ENCODE data around the gene RAB8B.

The RAB8B gene

DNA sequence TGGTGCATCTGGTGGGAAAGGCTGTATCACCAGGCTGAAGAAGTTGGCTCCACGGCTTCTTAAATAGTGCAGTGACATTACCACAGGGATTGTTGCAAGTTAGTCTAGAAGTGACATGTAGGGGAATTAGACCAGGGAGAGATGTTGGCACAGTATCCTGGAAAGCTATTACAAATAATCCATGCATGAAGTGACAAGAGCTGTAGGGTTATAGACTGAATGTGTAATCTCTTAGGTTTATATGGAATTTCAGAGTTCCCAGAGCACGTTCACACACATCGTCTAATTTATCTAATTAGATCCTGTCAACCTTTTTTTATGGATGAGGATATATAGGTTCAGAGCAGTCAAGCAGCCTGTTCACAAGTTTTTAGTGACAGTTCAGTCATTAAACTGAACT, 50.7 kb downstream of the RAB8B start:
- TF ChIP-seq, protein P1, sequence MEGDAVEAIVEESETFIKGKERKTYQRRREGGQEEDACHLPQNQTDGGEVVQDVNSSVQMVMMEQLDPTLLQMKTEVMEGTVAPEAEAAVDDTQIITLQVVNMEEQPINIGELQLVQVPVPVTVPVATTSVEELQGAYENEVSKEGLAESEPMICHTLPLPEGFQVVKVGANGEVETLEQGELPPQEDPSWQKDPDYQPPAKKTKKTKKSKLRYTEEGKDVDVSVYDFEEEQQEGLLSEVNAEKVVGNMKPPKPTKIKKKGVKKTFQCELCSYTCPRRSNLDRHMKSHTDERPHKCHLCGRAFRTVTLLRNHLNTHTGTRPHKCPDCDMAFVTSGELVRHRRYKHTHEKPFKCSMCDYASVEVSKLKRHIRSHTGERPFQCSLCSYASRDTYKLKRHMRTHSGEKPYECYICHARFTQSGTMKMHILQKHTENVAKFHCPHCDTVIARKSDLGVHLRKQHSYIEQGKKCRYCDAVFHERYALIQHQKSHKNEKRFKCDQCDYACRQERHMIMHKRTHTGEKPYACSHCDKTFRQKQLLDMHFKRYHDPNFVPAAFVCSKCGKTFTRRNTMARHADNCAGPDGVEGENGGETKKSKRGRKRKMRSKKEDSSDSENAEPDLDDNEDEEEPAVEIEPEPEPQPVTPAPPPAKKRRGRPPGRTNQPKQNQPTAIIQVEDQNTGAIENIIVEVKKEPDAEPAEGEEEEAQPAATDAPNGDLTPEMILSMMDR (IDR thresholded peaks at IDR 0.05): no peak
- peaks cover 3% of the 10 kb centered on the region for H3K79me2 ChIP-seq
- no peak overlapping the region for H3K27ac ChIP-seq
- H3K27me3 ChIP-seq (ENCODE audit: control insufficient read depth, insufficient read depth, low read length): no peaks in the 10 kb centered on the region
- H3K9me3 ChIP-seq (ENCODE audit: control insufficient read depth, low read length): no peaks in the 10 kb centered on the region
- H3K9ac ChIP-seq: no peak overlapping the region
- H3K4me2 ChIP-seq (ENCODE audit: low read length): no peak overlapping the region
- H3K4me1 ChIP-seq: no peaks in the 10 kb centered on the region
- no peaks in the 10 kb centered on the region for H3K36me3 ChIP-seq (ENCODE audit: control insufficient read depth, insufficient read depth, low read length)
- H3K4me3 ChIP-seq (ENCODE audit: low read depth, low read length): no peak overlapping the region
- no peak overlapping the region for H2AFZ ChIP-seq

DNA sequence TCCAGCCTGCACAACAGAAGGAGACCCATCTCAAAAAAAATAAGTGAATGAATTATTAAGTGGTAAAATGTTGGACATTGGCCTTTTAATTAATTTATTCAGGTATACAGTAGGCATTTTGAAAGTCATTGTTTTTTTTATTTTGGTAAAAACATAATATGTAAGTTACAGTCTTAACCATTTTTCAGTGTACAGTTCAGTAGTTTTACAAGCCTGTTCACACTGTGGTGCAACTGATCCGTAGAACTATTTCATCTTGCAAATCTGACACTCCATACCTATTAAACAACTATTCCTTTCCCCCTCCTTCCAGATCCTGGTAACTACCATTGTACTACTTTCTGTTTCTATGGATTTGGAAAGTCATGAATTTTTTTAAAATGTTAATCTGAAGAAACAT, 51.9 kb downstream of the RAB8B start:
- Histone ChIP-seq H3K4me3 (ENCODE audit: low read depth, low read length) (no peak overlapping the region), H3K9ac (no peak overlapping the region), H3K27ac (no peak overlapping the region), H3K36me3 (ENCODE audit: control insufficient read depth, insufficient read depth, low read length) (no peaks in the 10 kb centered on the region), H3K4me2 (ENCODE audit: low read length) (no peak overlapping the region), H3K9me3 (ENCODE audit: control insufficient read depth, low read length) (no peaks in the 10 kb centered on the region), H2AFZ (no peak overlapping the region), H3K4me1 (no peaks in the 10 kb centered on the region), H3K79me2 (peaks cover 3% of the 10 kb centered on the region), H3K27me3 (ENCODE audit: control insufficient read depth, insufficient read depth, low read length) (no peaks in the 10 kb centered on the region)
- TF ChIP-seq, protein P1 (IDR thresholded peaks at IDR 0.05): no peak

DNA sequence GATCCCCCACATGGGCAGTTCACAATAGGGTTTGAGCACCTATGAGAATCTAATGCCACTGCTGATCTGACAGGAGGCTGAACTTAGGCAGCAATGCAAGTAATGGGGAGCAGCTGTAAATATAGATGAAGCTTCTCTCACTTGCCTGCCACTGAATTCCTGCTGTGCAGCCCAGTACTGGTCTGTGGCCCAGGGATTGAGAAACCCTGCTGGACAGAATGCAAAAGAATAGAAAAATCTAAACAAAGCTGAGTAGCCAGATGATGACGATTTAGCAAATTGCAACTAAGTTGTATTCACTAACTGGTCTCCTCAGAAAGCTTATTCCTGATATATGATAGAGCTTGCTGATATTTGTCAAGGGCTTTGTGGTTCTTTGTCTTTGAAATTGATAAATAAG, 53.7 kb downstream of the RAB8B start:
- H3K4me2 ChIP-seq (ENCODE audit: low read length): no peak overlapping the region
- H3K4me1 ChIP-seq: no peaks in the 10 kb centered on the region
- TF ChIP-seq, protein P1 (IDR thresholded peaks at IDR 0.05): no peak
- H3K36me3 ChIP-seq (ENCODE audit: control insufficient read depth, insufficient read depth, low read length): no peaks in the 10 kb centered on the region
- H3K27ac ChIP-seq: no peak overlapping the region
- no peaks in the 10 kb centered on the region for H3K9me3 ChIP-seq (ENCODE audit: control insufficient read depth, low read length)
- no peak overlapping the region for H3K4me3 ChIP-seq (ENCODE audit: low read depth, low read length)
- no peaks in the 10 kb centered on the region for H3K79me2 ChIP-seq
- H2AFZ ChIP-seq: no peak overlapping the region
- no peak overlapping the region for H3K9ac ChIP-seq
- no peaks in the 10 kb centered on the region for H3K27me3 ChIP-seq (ENCODE audit: control insufficient read depth, insufficient read depth, low read length)

DNA sequence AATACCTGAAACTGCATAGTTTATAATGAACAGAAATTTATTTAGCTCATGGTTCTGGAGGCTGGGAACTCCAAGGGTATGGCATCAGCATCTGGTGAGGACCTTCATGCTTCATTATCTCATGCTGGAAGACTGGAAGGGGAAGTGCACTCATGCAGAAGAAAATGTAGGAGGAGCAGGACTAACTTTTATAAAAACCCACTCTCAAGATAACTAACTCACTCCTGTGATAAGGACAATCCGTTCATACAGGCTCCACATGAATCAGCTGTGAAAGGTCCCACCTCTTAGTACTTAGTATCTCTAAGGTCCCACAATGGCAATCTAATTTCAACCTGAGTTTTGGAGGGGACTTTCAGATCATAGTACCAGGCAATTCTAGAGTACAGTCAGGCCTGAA, 54.4 kb downstream of the RAB8B start:
- no peak overlapping the region for H3K4me3 ChIP-seq (ENCODE audit: low read depth, low read length)
- H3K4me1 ChIP-seq: no peaks in the 10 kb centered on the region
- H2AFZ ChIP-seq: no peak overlapping the region
- H3K9me3 ChIP-seq (ENCODE audit: control insufficient read depth, low read length): no peaks in the 10 kb centered on the region
- no peak overlapping the region for H3K9ac ChIP-seq
- no peaks in the 10 kb centered on the region for H3K36me3 ChIP-seq (ENCODE audit: control insufficient read depth, insufficient read depth, low read length)
- no peaks in the 10 kb centered on the region for H3K79me2 ChIP-seq
- TF ChIP-seq, protein P1 (IDR thresholded peaks at IDR 0.05): no peak
- H3K27ac ChIP-seq: no peak overlapping the region
- no peaks in the 10 kb centered on the region for H3K27me3 ChIP-seq (ENCODE audit: control insufficient read depth, insufficient read depth, low read length)
- H3K4me2 ChIP-seq (ENCODE audit: low read length): no peak overlapping the region

DNA sequence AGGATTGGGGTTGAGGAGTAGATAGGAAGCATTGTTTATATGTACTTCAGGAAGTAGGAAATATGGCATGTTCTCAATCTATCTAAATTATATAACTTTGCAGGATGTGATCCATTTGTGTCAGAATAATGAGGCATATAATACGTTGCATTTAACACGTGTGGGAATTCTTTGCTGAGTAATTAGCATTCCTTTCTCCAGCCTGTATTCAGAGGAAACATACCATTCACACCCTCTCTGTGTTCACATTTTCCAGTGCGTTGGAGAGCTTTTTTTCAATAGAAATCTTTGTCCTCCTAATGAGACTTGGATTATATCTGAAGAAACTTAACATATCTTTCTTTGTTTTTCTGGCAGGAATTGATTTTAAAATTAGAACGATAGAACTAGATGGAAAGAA, 55.0 kb downstream of the RAB8B start:
- no peaks in the 10 kb centered on the region for H3K9me3 ChIP-seq (ENCODE audit: control insufficient read depth, low read length)
- H2AFZ ChIP-seq: no peak overlapping the region
- H3K4me2 ChIP-seq (ENCODE audit: low read length): no peak overlapping the region
- no peak overlapping the region for H3K9ac ChIP-seq
- TF ChIP-seq, protein P1 (IDR thresholded peaks at IDR 0.05): no peak
- H3K36me3 ChIP-seq (ENCODE audit: control insufficient read depth, insufficient read depth, low read length): no peaks in the 10 kb centered on the region
- no peaks in the 10 kb centered on the region for H3K4me1 ChIP-seq
- H3K79me2 ChIP-seq: no peaks in the 10 kb centered on the region
- H3K27me3 ChIP-seq (ENCODE audit: control insufficient read depth, insufficient read depth, low read length): no peaks in the 10 kb centered on the region
- peak overlapping the region; percentile 30 for H3K27ac ChIP-seq
- no peak overlapping the region for H3K4me3 ChIP-seq (ENCODE audit: low read depth, low read length)
